Endometrial microvascular endothelial cells (primary cell): Measurements from ENCODE around the gene AIG1. TPM values are rescaled to one million over a fixed set of nuclear protein-coding genes. Genes with fewer than 3 reads are reported as not detected.

ENCODE experiments used
- in situ Hi-C: cut with HindIII; loops from 2 replicates; pipeline ENCODE4 v1.10.0; 2017; ENCODE audit warnings: low sequenced_read_pairs, low pct_unique_long_range_greater_than_20kb; ENCODE audit errors: inconsistent ontology term
- total RNA-seq: library from RNA; depleted of rRNA; stranded (reverse); fragments of >200 nt; gene quantifications from one replicate; pipeline ENCODE4 v1.2.3, GENCODE V29; 2015; ENCODE audit errors: inconsistent ontology term

AIG1 gene
- total RNA-seq, 1 donor from 2014 or later = 24.8 TPM

- in situ Hi-C loops = no loop called here
Observed at GRCh38 chr6:143200167-143200770, 139.6 kb downstream of the AIG1 start.

- in situ Hi-C loops = no loop called here
Observed at GRCh38 chr6:143204045-143204444, 143.4 kb downstream of the AIG1 start.

GRCh38 chr6:143205131-143205535 is 144.4 kb downstream of the AIG1 start:
- in situ Hi-C loops = no loop called here

- in situ Hi-C loops = no loop called here
Observed at GRCh38 chr6:143205585-143205984, 144.9 kb downstream of the AIG1 start.

- in situ Hi-C loops = no loop called here
Observed at GRCh38 chr6:143205991-143206390, 145.3 kb downstream of the AIG1 start.

GRCh38 chr6:143206550-143206949 is 145.9 kb downstream of the AIG1 start:
- in situ Hi-C loops = no loop called here

GRCh38 chr6:143210420-143210819 is 149.7 kb downstream of the AIG1 start:
- in situ Hi-C loops = no loop called here

- in situ Hi-C loops = no loop called here
Observed at GRCh38 chr6:143213859-143214376, 153.2 kb downstream of the AIG1 start.

GRCh38 chr6:143215363-143215762 is 154.7 kb downstream of the AIG1 start:
- in situ Hi-C loops = no loop called here

GRCh38 chr6:143215771-143216170 is 155.1 kb downstream of the AIG1 start:
- in situ Hi-C loops = no loop called here

- in situ Hi-C loops = no loop called here
Observed at GRCh38 chr6:143218233-143218632, 157.5 kb downstream of the AIG1 start.

- in situ Hi-C loops = no loop called here
Observed at GRCh38 chr6:143221698-143222097, 161.0 kb downstream of the AIG1 start.

- in situ Hi-C loops = no loop called here
Observed at GRCh38 chr6:143222310-143222709, 161.6 kb downstream of the AIG1 start.

- in situ Hi-C loops = no loop called here
Observed at GRCh38 chr6:143222801-143223231, 162.1 kb downstream of the AIG1 start.

GRCh38 chr6:143223895-143224294 is 163.2 kb downstream of the AIG1 start:
- in situ Hi-C loops = no loop called here

GRCh38 chr6:143224516-143224915 is 163.8 kb downstream of the AIG1 start:
- in situ Hi-C loops = no loop called here

GRCh38 chr6:143225929-143226328 is 165.2 kb downstream of the AIG1 start:
- in situ Hi-C loops = no loop called here

- in situ Hi-C loops = no loop called here
Observed at GRCh38 chr6:143227675-143228074, 167.0 kb downstream of the AIG1 start.

GRCh38 chr6:143229400-143229799 is 168.7 kb downstream of the AIG1 start:
- in situ Hi-C loops = no loop called here

- in situ Hi-C loops = no loop called here
Observed at GRCh38 chr6:143232849-143233248, 172.2 kb downstream of the AIG1 start.
